HCT116 (cell line): ENCODE data around the gene CYB5B. TPM values are rescaled to one million over a fixed set of nuclear protein-coding genes. Genes with fewer than 3 reads are reported as not detected.

Source experiments
- ATAC-seq: fragments of 200-7000 bp; cut with Tn5 transposase; 2 replicates; pipeline ENCODE4 v1.9.1; 2020; ENCODE audit warnings: mild to moderate bottlenecking, moderate library complexity
- BruUV-seq: library from RNA; stranded (reverse); fragments of 400-500 nt; replicated peaks from 2 replicates; lab custom pipeline; 2021; lab: Mats Ljungman, UMichigan
- CTCF ChIA-PET: fragments of 300-600 bp; sonication (Branson Sonifier 250); formaldehyde crosslinking; loops from one replicate; lab custom pipeline; 2021; ENCODE audit warnings: antibody characterized with exemption; lab: Charles Lee
- POLR2A ChIA-PET: fragments of 300-600, 350-600 bp; sonication (Branson Sonifier 250); formaldehyde crosslinking; loops from one replicate; lab custom pipeline; 2021; ENCODE audit warnings: antibody characterized with exemption; lab: Charles Lee
- RAD21 ChIA-PET, 2 experiments: fragments of 300-600 bp; sonication (Branson Sonifier 250); formaldehyde crosslinking; loops; one replicate each; lab custom pipeline; 2023; ENCODE audit warnings: low total read pairs in 2 of 2; ENCODE audit not compliant: uncharacterized antibody in 2 of 2, unreplicated experiment in 2 of 2, low non-redundant PET in 1 of 2; lab: Charles Lee
- DNase-seq: peaks from one replicate; pipeline ENCODE4 v3.0.0-alpha.2; 2010; ENCODE audit warnings: low read depth, low spot score
- H2AFZ ChIP-seq: fragments of 200-600 bp; shearing (Covaris generic), sonication (generic); 2 replicates; pipeline ENCODE4 v1.6.1; 2017; ENCODE audit warnings: low read depth, mixed run types, mixed read lengths, antibody characterized with exemption, low read length; ENCODE audit not compliant: poor library complexity, severe bottlenecking
- H3K27ac ChIP-seq: 2 replicates; pipeline ENCODE4 v1.5.1; 2012; ENCODE audit warnings: low read depth, low read length
- H3K27me3 ChIP-seq: fragments of 200-600 bp; sonication (generic); 2 replicates; pipeline ENCODE4 v1.6.1; 2016; ENCODE audit warnings: mixed run types, low read length, mixed read lengths; ENCODE audit not compliant: insufficient read depth
- H3K36me3 ChIP-seq, 2 experiments: fragments of 200-500 bp in 1 of 2; fragments of 200-600 bp in 1 of 2; sonication (Bioruptor generic) in 1 of 2; sonication (generic) in 1 of 2; 2 replicates each; pipeline versions ENCODE4 v1.5.1 to v1.6.1; 2014 to 2016; ENCODE audit warnings: low read length in 2 of 2, inconsistent platforms in 1 of 2, mixed read lengths in 1 of 2, mixed run types in 1 of 2; ENCODE audit not compliant: insufficient read depth in 2 of 2, control insufficient read depth in 1 of 2
- H3K4me1 ChIP-seq, 2 experiments: fragments of 200-600 bp in 1 of 2; sonication (generic) in 1 of 2; 2 replicates each; pipeline versions ENCODE4 v1.5.1 to v1.6.1; 2012 to 2017; ENCODE audit warnings: low read length in 2 of 2, inconsistent platforms in 1 of 2, mild to moderate bottlenecking in 1 of 2, mixed read lengths in 1 of 2, mixed run types in 1 of 2, moderate library complexity in 1 of 2; ENCODE audit not compliant: insufficient read depth in 2 of 2, control insufficient read depth in 1 of 2
- H3K4me2 ChIP-seq: fragments of 200-600 bp; sonication (generic); 2 replicates; pipeline ENCODE4 v1.6.1; 2017; ENCODE audit warnings: mixed run types, low read length, mixed read lengths
- H3K4me3 ChIP-seq, 2 experiments: fragments of 200-600 bp in 1 of 2; sonication (generic) in 1 of 2; replicated peaks in 1 of 2; 2 replicates each; pipeline ENCODE4 v1.5.1; 2011 to 2016; ENCODE audit warnings: low read length in 2 of 2, control low read depth in 1 of 2, low read depth in 1 of 2, mild to moderate bottlenecking in 1 of 2, mixed read lengths in 1 of 2, mixed run types in 1 of 2
- H3K79me2 ChIP-seq: fragments of 200-600 bp; sonication (generic); 2 replicates; pipeline ENCODE4 v1.6.1; 2017; ENCODE audit warnings: mild to moderate bottlenecking, mixed run types, low read length, moderate library complexity, mixed read lengths; ENCODE audit not compliant: insufficient read depth
- H3K9ac ChIP-seq: fragments of 200-600 bp; sonication (generic); 2 replicates; pipeline ENCODE4 v1.6.1; 2016; ENCODE audit warnings: low read length, mixed read lengths
- H3K9me2 ChIP-seq: fragments of 200-600 bp; sonication (generic), shearing (Covaris generic); 2 replicates; pipeline ENCODE4 v1.6.1; 2017; ENCODE audit warnings: mixed run types, mild to moderate bottlenecking, moderate library complexity; ENCODE audit not compliant: insufficient read depth
- H3K9me3 ChIP-seq, 2 experiments: fragments of 200-500 bp in 1 of 2; fragments of 200-600 bp in 1 of 2; sonication (Bioruptor generic) in 1 of 2; sonication (generic) in 1 of 2; 2 replicates each; pipeline ENCODE4 v1.6.1; 2014 to 2017; ENCODE audit warnings: low read length in 2 of 2, mixed read lengths in 2 of 2, inconsistent platforms in 1 of 2, low read depth in 1 of 2, mild to moderate bottlenecking in 1 of 2, mixed run types in 1 of 2, moderate library complexity in 1 of 2; ENCODE audit not compliant: control insufficient read depth in 1 of 2, insufficient read depth in 1 of 2
- H4K20me1 ChIP-seq: fragments of 200-600 bp; sonication (generic), shearing (Covaris generic); 2 replicates; pipeline ENCODE4 v1.6.1; 2017; ENCODE audit warnings: mixed run types, mild to moderate bottlenecking, moderate library complexity; ENCODE audit not compliant: insufficient read depth
- ATF3 ChIP-seq: IDR thresholded peaks from 2 replicates; pipeline ENCODE4 v1.6.1; 2012
- CBX3 ChIP-seq: IDR thresholded peaks from 2 replicates; pipeline ENCODE4 v1.6.1; 2012; ENCODE audit warnings: low read depth
- CTCF ChIP-seq, 3 experiments: fragments of 200-600 bp in 1 of 3; sonication (generic) in 1 of 3; IDR thresholded peaks in 2 of 3; conservative IDR thresholded peaks in 1 of 3; 2 replicates each; pipeline ENCODE4 v1.5.1; 2012 to 2017; ENCODE audit warnings: low read depth in 2 of 3, low read length in 2 of 3, antibody characterized with exemption in 1 of 3, borderline replicate concordance in 1 of 3, control low read depth in 1 of 3, mild to moderate bottlenecking in 1 of 3, mixed read lengths in 1 of 3, mixed run types in 1 of 3, moderate library complexity in 1 of 3; ENCODE audit not compliant: insufficient read depth in 1 of 3
- EGR1 ChIP-seq: IDR thresholded peaks from 2 replicates; pipeline ENCODE4 v1.6.1; 2012; ENCODE audit warnings: low read depth
- ELF1 ChIP-seq: IDR thresholded peaks from 2 replicates; pipeline ENCODE4 v1.6.1; 2012; ENCODE audit warnings: low read depth, borderline replicate concordance
- EZH2 ChIP-seq: fragments of 200-600 bp; sonication (generic); IDR thresholded peaks from 2 replicates; pipeline ENCODE4 v1.6.1; 2017; ENCODE audit warnings: antibody characterized with exemption, mixed run types
- EZH2phosphoT487 ChIP-seq: fragments of 200-600 bp; IDR thresholded peaks from 2 replicates; pipeline ENCODE4 v1.6.1; 2018; ENCODE audit warnings: antibody characterized with exemption, borderline replicate concordance
- JUND ChIP-seq: IDR thresholded peaks from 2 replicates; pipeline ENCODE4 v1.6.1; 2012
- MAX ChIP-seq: IDR thresholded peaks from 2 replicates; pipeline ENCODE4 v1.6.1; 2012
- POLR2A ChIP-seq: IDR thresholded peaks from 2 replicates; pipeline ENCODE4 v1.7.0; 2011; ENCODE audit warnings: borderline replicate concordance; ENCODE audit not compliant: insufficient read depth, insufficient read length; ENCODE audit errors: extremely low read depth
- POLR2AphosphoS5 ChIP-seq: IDR thresholded peaks from 2 replicates; pipeline ENCODE4 v1.6.1; 2011; ENCODE audit warnings: mild to moderate bottlenecking, low read depth, low read length, moderate library complexity
- RAD21 ChIP-seq: IDR thresholded peaks from 2 replicates; pipeline ENCODE4 v1.6.1; 2012; ENCODE audit warnings: low read depth, mild to moderate bottlenecking
- SRF ChIP-seq: IDR thresholded peaks from 2 replicates; pipeline ENCODE4 v1.6.1; 2012; ENCODE audit warnings: low read depth
- ZBTB33 ChIP-seq: IDR thresholded peaks from 2 replicates; pipeline ENCODE4 v1.6.1; 2011; ENCODE audit warnings: mild to moderate bottlenecking, low read length, moderate library complexity; ENCODE audit not compliant: insufficient replicate concordance; ENCODE audit errors: extremely low read depth
- intact Hi-C: fragments of 100-400 bp; cut with micrococcal nuclease; formaldehyde crosslinking; loops from 2 replicates; pipeline ENCODE4 v1.10.0; 2022
- total RNA-seq: library from RNA; stranded (reverse); gene quantifications from one replicate; pipeline ENCODE4 v1.2.1, GENCODE V29; 2021; ENCODE audit not compliant: unreplicated experiment

The CYB5B gene
- total RNA-seq, 1 experiment from 2014 or later: 689 TPM

GRCh38 chr16:69509125-69509524 is 84.7 kb downstream of the CYB5B start:
- Histone ChIP-seq H3K27me3 (no peaks in the 10 kb centered on the region), H3K9ac (no peak overlapping the region), H3K27ac (no peak overlapping the region), H3K4me3 (no peak overlapping the region), H3K4me2 (no peak overlapping the region), H3K9me2 (no peaks in the 10 kb centered on the region), H2AFZ (no peak overlapping the region), H3K4me1 (peaks cover 13 to 16% of the 10 kb centered on the region in 2 experiments), H3K36me3 (no peaks in the 10 kb centered on the region), H3K79me2 (no peaks in the 10 kb centered on the region), H3K9me3 (peaks cover 0 to 4% of the 10 kb centered on the region in 2 experiments; a peak in 1 of 4 replicates), H4K20me1 (no peaks in the 10 kb centered on the region)
- no TSS peak for BruUV-seq
- no peak for ATAC-seq
- RAD21 ChIA-PET: no interaction called here
- TF ChIP-seq ELF1: no peak
- CTCF ChIA-PET: no interaction called here
- DNase-seq: no peak
- POLR2A ChIA-PET: no interaction called here
- intact Hi-C loops: no loop called here

GRCh38 chr16:69511651-69512050 is 87.2 kb downstream of the CYB5B start:
- no TSS peak for BruUV-seq
- no peaks in the 10 kb centered on the region for H3K27me3 ChIP-seq
- H3K9me2 ChIP-seq: no peaks in the 10 kb centered on the region
- no peak for TF ChIP-seq SRF
- no peak for TF ChIP-seq POLR2AphosphoS5
- TF ChIP-seq RAD21: no peak
- no peak for TF ChIP-seq CTCF (IDR thresholded peaks at IDR 0.05 in 2 of 3, conservative IDR thresholded peaks at IDR 0.05 in 1 of 3; ENCODE audit: borderline replicate concordance in 1 of 3, insufficient read depth in 1 of 3, low read depth in 2 of 3, low read length in 2 of 3)
- no peak for TF ChIP-seq EGR1
- no peak for TF ChIP-seq ZBTB33
- no peak for TF ChIP-seq EZH2phosphoT487
- no peak for TF ChIP-seq JUND
- TF ChIP-seq EZH2: no peak
- no peak for TF ChIP-seq CBX3
- no peak for TF ChIP-seq ATF3
- no peak for TF ChIP-seq ELF1
- no peak for TF ChIP-seq POLR2A
- TF ChIP-seq MAX: no peak
- no peak overlapping the region for H3K4me2 ChIP-seq
- no peak for DNase-seq
- CTCF ChIA-PET: no interaction called here
- intact Hi-C loops: no loop called here
- H3K4me3 ChIP-seq: no peak overlapping the region
- H3K9ac ChIP-seq: no peak overlapping the region
- POLR2A ChIA-PET: no interaction called here
- RAD21 ChIA-PET: no interaction called here
- no peak overlapping the region for H2AFZ ChIP-seq
- no peaks in the 10 kb centered on the region for H3K79me2 ChIP-seq
- H3K9me3 ChIP-seq: peaks cover 0 to 4% of the 10 kb centered on the region in 2 experiments; a peak in 1 of 4 replicates
- H3K4me1 ChIP-seq: peaks cover 29 to 37% of the 10 kb centered on the region in 2 experiments
- ATAC-seq: no peak
- no peak overlapping the region for H3K27ac ChIP-seq
- H3K36me3 ChIP-seq: no peaks in the 10 kb centered on the region
- H4K20me1 ChIP-seq: no peaks in the 10 kb centered on the region
